Measurements from ENCODE around the gene TSC22D1. TPM values are rescaled to one million over a fixed set of nuclear protein-coding genes. Genes with fewer than 3 reads are reported as not detected.
"Not testable (repeated sequence)": the region's sequence is repeated elsewhere in the genome, so short reads cannot be mapped to it uniquely, and the experiment has no call there.

The TSC22D1 gene
- total and polyA plus RNA-seq, 4 donors, result 247 to 349 (median 291) TPM

DNA sequence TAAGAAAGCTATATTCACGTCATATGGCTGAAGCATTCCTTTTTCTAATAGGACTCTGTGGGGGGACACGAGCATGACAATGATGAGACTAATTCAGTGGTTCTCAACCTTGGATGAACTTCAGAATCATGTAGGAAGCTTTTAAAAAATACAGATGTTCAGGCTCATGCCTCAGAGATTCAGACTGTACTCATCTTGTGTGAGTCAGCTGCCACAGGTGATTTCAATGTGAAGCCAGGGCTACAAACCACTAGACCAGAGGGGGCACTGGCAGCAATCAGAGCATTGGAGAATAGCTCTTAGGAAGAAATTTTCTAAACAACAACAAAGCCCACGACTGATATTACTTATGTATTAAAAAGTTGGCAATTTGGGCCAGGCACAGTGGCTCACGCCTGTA is 110.8 kb downstream of the TSC22D1 start:
- no peak for DNase-seq (ENCODE audit: low read depth in 4 of 6, low spot score in 6 of 6)
- Histone ChIP-seq H3K4me3 (ENCODE audit: low read depth, low read length) (no peak overlapping the region), H3K36me3 (ENCODE audit: control insufficient read depth, insufficient read depth, low read length) (no peaks in the 10 kb centered on the region), H3K4me1 (ENCODE audit: control insufficient read depth, insufficient read depth, low read length) (no peaks in the 10 kb centered on the region), H3K27me3 (ENCODE audit: control insufficient read depth, insufficient read depth, low read length) (no peaks in the 10 kb centered on the region), H3K27ac (ENCODE audit: low read depth, low read length) (no peak overlapping the region), H3K9me3 (ENCODE audit: control insufficient read depth, insufficient read depth, low read length) (no peaks in the 10 kb centered on the region)
- 17% methylated on average over 2 of the region's 4 CpGs for WGBS (ENCODE audit: insufficient coverage)

DNA sequence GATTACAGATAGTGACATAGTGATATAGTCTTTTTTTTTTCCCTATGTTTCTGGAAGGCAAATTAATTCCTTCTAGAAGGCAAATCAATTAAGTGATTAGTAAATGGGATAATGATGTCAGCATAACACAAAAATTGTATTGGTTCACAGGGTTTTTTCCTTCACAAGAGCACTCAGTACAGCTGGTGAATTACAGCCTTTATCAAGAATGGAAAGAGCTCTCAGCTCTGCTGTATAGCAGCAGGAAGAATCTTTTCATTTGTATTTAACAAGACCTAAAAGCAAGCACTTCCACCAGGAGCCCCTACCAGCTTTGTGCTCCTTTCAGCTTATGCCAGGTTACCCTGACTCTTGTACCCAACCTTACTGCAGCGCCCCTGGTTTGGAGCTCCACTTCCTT is 111.7 kb downstream of the TSC22D1 start:
- no peaks in the 10 kb centered on the region for H3K4me1 ChIP-seq (ENCODE audit: control insufficient read depth, insufficient read depth, low read length)
- 100% methylated on average over 1 of the region's 1 CpG for WGBS (ENCODE audit: insufficient coverage)
- H3K4me3 ChIP-seq (ENCODE audit: low read depth, low read length), result no peak overlapping the region
- H3K9me3 ChIP-seq (ENCODE audit: control insufficient read depth, insufficient read depth, low read length), result no peaks in the 10 kb centered on the region
- H3K27ac ChIP-seq (ENCODE audit: low read depth, low read length), result no peak overlapping the region
- H3K27me3 ChIP-seq (ENCODE audit: control insufficient read depth, insufficient read depth, low read length), result no peaks in the 10 kb centered on the region
- DNase-seq (ENCODE audit: low read depth in 4 of 6, low spot score in 6 of 6), result peak in 1 of 6 donors; percentile 15
- peaks cover 4% of the 10 kb centered on the region for H3K36me3 ChIP-seq (ENCODE audit: control insufficient read depth, insufficient read depth, low read length)

DNA sequence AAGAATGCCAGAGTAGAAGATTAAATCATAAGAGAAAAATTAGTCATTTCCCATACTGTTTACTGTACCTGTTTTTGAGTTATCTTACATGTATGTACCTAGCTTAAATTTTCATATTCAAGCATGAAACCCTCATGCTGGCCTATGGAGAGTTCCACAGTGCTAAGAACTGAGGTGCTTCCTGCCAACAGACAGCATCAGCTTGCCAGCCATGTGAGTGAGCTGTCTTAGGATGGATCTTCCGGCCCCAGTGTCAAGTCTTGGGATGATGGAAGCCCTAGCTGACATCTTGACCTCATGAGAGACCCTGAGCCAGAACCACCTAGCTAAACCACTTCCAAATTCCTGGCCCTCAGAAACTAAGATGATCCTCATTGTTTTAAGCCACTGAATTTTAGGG is 112.4 kb downstream of the TSC22D1 start:
- 100% methylated on average over 1 of the region's 1 CpG for WGBS (ENCODE audit: insufficient coverage)
- Histone ChIP-seq H3K27ac (ENCODE audit: low read depth, low read length) (no peak overlapping the region), H3K4me3 (ENCODE audit: low read depth, low read length) (no peak overlapping the region), H3K27me3 (ENCODE audit: control insufficient read depth, insufficient read depth, low read length) (no peaks in the 10 kb centered on the region), H3K36me3 (ENCODE audit: control insufficient read depth, insufficient read depth, low read length) (peaks cover 9% of the 10 kb centered on the region), H3K4me1 (ENCODE audit: control insufficient read depth, insufficient read depth, low read length) (peaks cover 1% of the 10 kb centered on the region), H3K9me3 (ENCODE audit: control insufficient read depth, insufficient read depth, low read length) (no peaks in the 10 kb centered on the region)
- no peak for DNase-seq (ENCODE audit: low read depth in 4 of 6, low spot score in 6 of 6)

DNA sequence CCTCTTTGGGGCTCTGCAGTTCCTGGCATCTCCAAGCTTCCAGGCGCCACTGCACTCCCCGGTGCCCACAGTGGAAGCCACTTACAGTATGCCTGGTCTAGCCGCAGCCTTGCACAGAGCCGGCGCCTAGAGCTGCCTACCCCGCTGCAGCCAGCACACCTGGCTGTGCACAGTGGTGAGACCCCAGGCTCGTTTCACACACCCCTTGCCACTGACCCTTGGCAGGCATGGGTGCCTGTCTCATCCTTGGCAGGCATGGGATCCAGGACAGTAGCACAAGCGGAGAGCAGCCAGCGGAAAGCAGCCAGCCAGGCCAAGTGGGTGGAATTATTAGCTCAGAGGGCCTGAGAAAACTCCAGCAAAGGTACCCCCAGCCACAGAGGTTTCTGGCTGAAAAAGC is 116.5 kb downstream of the TSC22D1 start:
- H3K36me3 ChIP-seq (ENCODE audit: control insufficient read depth, insufficient read depth, low read length), result peaks cover 15% of the 10 kb centered on the region
- no peak overlapping the region for H3K4me3 ChIP-seq (ENCODE audit: low read depth, low read length)
- no peak overlapping the region for H3K27ac ChIP-seq (ENCODE audit: low read depth, low read length)
- no peaks in the 10 kb centered on the region for H3K27me3 ChIP-seq (ENCODE audit: control insufficient read depth, insufficient read depth, low read length)
- peaks cover 8% of the 10 kb centered on the region for H3K4me1 ChIP-seq (ENCODE audit: control insufficient read depth, insufficient read depth, low read length)
- H3K9me3 ChIP-seq (ENCODE audit: control insufficient read depth, insufficient read depth, low read length), result no peaks in the 10 kb centered on the region
- WGBS (ENCODE audit: insufficient coverage), result 94% methylated on average over 9 of the region's 9 CpGs
- DNase-seq (ENCODE audit: low read depth in 4 of 6, low spot score in 6 of 6), result no peak

DNA sequence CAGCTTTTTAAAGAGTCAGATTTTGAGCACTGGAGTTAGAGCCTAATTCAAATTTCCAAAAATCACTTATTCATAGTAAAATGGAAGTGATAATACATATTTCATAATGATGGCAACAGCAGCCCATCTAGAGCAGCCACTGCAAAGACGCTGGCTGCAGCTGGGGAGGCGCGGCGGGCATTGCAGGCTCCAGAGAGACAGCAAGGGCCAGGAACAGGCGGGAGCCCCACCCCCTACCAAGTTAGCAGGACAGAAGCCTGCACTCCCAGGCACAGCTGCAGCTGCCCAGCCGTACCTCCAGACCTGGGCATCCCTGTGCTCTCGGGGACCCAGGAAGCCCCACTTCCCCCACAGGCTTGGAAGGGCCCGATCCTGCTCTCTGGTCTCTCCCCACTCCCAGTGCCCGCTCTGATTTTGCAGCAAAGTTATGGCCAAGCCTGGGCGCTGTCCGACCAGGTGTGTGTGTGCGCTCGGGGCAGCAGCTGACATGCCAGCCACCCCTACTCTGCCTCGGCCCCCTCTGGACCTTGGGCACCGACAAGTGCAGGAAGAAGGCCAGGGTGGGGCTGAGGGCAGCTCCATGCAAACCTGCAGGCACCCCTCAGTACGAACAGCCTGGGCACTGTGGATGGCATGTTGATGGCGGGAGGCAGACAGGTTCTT is 117.7 kb downstream of the TSC22D1 start:
- Histone ChIP-seq H3K9me3 (ENCODE audit: control insufficient read depth, insufficient read depth, low read length) (no peaks in the 10 kb centered on the region), H3K27ac (ENCODE audit: low read depth, low read length) (no peak overlapping the region), H3K27me3 (ENCODE audit: control insufficient read depth, insufficient read depth, low read length) (no peaks in the 10 kb centered on the region), H3K4me3 (ENCODE audit: low read depth, low read length) (no peak overlapping the region), H3K36me3 (ENCODE audit: control insufficient read depth, insufficient read depth, low read length) (peaks cover 15% of the 10 kb centered on the region), H3K4me1 (ENCODE audit: control insufficient read depth, insufficient read depth, low read length) (peaks cover 8% of the 10 kb centered on the region)
- DNase-seq (ENCODE audit: low read depth in 4 of 6, low spot score in 6 of 6), result no peak
- WGBS (ENCODE audit: insufficient coverage), result 97% methylated on average over 13 of the region's 17 CpGs

DNA sequence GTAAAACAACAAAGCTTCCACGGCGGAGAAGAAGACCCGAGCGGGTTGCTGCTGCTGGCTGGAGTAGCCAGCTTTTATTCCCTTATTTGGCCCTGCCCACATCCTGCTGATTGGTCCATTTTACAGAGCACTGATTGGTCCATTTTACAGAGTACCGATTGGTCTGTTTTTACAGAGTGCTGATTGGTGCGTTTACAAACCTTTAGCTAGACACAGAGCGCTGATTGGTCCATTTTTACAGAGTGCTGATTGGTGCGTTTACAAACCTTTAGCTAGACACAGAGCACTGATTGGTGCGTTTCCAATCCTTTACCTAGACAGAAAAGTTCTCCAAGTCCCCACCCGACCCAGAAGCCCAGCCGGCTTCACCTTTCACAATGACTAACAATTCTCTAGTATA is 119.9 kb downstream of the TSC22D1 start:
- not testable (repeated sequence) for H3K4me3 ChIP-seq (ENCODE audit: low read depth, low read length); H3K27me3 ChIP-seq (ENCODE audit: control insufficient read depth, insufficient read depth, low read length); H3K27ac ChIP-seq (ENCODE audit: low read depth, low read length); DNase-seq (ENCODE audit: low read depth in 4 of 6, low spot score in 6 of 6); H3K9me3 ChIP-seq (ENCODE audit: control insufficient read depth, insufficient read depth, low read length)
- 95% methylated on average over 10 of the region's 11 CpGs for WGBS (ENCODE audit: insufficient coverage)
- Histone ChIP-seq H3K4me1 (ENCODE audit: control insufficient read depth, insufficient read depth, low read length) (peaks cover 11% of the 10 kb centered on the region), H3K36me3 (ENCODE audit: control insufficient read depth, insufficient read depth, low read length) (peaks cover 17% of the 10 kb centered on the region)

DNA sequence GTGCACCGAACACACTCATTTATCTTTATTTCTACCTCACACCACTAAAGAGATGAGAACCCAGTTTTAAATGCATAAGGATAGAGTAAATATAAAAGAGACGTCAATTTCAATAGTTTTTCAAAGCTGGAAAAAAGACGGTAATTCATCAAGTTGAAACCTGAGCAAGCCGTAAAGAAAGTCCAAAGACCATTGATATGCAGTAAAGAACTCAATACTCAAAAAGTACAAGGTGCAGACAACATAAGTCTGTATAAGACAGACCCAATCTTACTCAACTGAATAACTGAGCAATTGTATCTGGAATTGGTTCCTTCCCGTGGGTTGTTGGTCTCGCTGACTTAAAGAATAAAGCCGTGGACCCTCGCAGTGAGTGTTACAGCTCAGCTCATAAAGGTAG is 120.4 kb downstream of the TSC22D1 start:
- H3K4me1 ChIP-seq (ENCODE audit: control insufficient read depth, insufficient read depth, low read length), result peaks cover 11% of the 10 kb centered on the region
- no peaks in the 10 kb centered on the region for H3K27me3 ChIP-seq (ENCODE audit: control insufficient read depth, insufficient read depth, low read length)
- H3K36me3 ChIP-seq (ENCODE audit: control insufficient read depth, insufficient read depth, low read length), result peaks cover 17% of the 10 kb centered on the region
- no peak for DNase-seq (ENCODE audit: low read depth in 4 of 6, low spot score in 6 of 6)
- no peaks in the 10 kb centered on the region for H3K9me3 ChIP-seq (ENCODE audit: control insufficient read depth, insufficient read depth, low read length)
- H3K4me3 ChIP-seq (ENCODE audit: low read depth, low read length), result no peak overlapping the region
- H3K27ac ChIP-seq (ENCODE audit: low read depth, low read length), result no peak overlapping the region
- 94% methylated on average over 4 of the region's 8 CpGs for WGBS (ENCODE audit: insufficient coverage)

DNA sequence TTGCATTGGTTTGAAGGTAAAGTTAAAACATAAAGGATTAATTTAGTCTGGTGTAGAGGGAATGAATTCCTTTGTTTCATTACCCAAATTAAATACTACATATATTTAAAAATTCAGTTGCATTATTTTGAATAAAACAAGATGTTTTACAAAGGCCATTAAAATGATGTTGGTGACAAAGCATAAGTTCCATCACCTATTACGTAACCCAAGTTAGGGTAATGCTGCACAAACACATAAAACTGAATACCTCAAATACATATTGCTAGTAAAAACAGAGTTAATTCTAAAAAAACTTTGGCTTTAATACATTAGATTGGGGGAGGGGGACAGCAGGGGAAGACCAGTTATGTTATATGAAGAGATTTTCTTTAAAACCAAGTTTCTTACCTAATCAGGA is 122.2 kb downstream of the TSC22D1 start:
- H3K4me1 ChIP-seq (ENCODE audit: control insufficient read depth, insufficient read depth, low read length), result peaks cover 11% of the 10 kb centered on the region
- H3K4me3 ChIP-seq (ENCODE audit: low read depth, low read length), result no peak overlapping the region
- no CpG with 5 or more reads among the region's 1 CpG for WGBS (ENCODE audit: insufficient coverage)

DNA sequence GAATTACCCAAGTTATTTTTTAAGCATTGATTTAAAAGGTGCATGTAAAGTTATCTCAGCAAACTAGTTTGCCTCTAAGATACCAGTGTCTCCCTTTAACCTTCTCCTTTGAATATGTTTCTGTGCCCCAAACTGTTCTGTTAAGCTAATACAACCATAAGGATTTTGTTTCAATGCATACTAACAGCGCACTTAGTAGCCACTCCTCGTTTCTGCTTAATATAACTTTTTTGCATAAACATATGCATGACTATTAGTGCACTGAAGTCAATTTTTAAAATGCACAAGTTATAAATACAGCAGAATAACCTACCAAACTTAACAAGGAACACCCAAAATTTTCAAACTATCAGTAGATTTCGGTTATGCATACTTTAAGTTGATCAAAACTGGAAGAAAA is 123.1 kb downstream of the TSC22D1 start:
- peaks cover 3% of the 10 kb centered on the region for H3K4me1 ChIP-seq (ENCODE audit: control insufficient read depth, insufficient read depth, low read length)

More for the DNA sequence above, 122.2 kb downstream of the TSC22D1 start:
- Histone ChIP-seq H3K36me3 (ENCODE audit: control insufficient read depth, insufficient read depth, low read length) (peaks cover 10% of the 10 kb centered on the region), H3K27me3 (ENCODE audit: control insufficient read depth, insufficient read depth, low read length) (no peaks in the 10 kb centered on the region), H3K27ac (ENCODE audit: low read depth, low read length) (no peak overlapping the region), H3K9me3 (ENCODE audit: control insufficient read depth, insufficient read depth, low read length) (no peaks in the 10 kb centered on the region)
- DNase-seq (ENCODE audit: low read depth in 4 of 6, low spot score in 6 of 6), result no peak

DNA sequence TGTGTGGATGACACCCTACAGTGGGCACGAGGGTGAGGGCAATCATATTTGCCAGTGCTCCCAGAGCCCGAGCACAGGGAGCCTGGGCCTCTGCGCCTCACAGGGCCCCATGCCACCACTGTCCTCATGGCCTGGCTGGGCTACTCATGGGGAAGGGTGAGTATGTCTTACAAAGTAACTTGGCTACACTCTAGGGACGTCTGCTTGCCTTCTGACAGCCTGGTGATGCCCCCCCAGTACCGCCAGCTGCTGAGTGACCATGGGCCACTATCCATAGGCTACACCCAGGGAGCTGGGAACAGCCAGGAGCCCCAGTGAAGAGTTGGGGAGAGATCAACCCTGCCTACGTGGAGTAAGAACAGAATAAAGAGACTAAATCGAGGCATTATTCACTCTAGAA is 123.7 kb downstream of the TSC22D1 start:
- H3K4me1 ChIP-seq (ENCODE audit: control insufficient read depth, insufficient read depth, low read length), result peaks cover 3% of the 10 kb centered on the region
- 93% methylated on average over 5 of the region's 7 CpGs for WGBS (ENCODE audit: insufficient coverage)
- H3K9me3 ChIP-seq (ENCODE audit: control insufficient read depth, insufficient read depth, low read length), result no peaks in the 10 kb centered on the region
- H3K36me3 ChIP-seq (ENCODE audit: control insufficient read depth, insufficient read depth, low read length), result peaks cover 3% of the 10 kb centered on the region
- H3K27me3 ChIP-seq (ENCODE audit: control insufficient read depth, insufficient read depth, low read length), result no peaks in the 10 kb centered on the region
- DNase-seq (ENCODE audit: low read depth in 4 of 6, low spot score in 6 of 6), result no peak
- H3K27ac ChIP-seq (ENCODE audit: low read depth, low read length), result no peak overlapping the region
- no peak overlapping the region for H3K4me3 ChIP-seq (ENCODE audit: low read depth, low read length)

More for the DNA sequence above, 123.1 kb downstream of the TSC22D1 start:
- Histone ChIP-seq H3K36me3 (ENCODE audit: control insufficient read depth, insufficient read depth, low read length) (peaks cover 3% of the 10 kb centered on the region), H3K4me3 (ENCODE audit: low read depth, low read length) (no peak overlapping the region), H3K27me3 (ENCODE audit: control insufficient read depth, insufficient read depth, low read length) (no peaks in the 10 kb centered on the region), H3K9me3 (ENCODE audit: control insufficient read depth, insufficient read depth, low read length) (no peaks in the 10 kb centered on the region), H3K27ac (ENCODE audit: low read depth, low read length) (no peak overlapping the region)
- no CpG with 5 or more reads among the region's 3 CpGs for WGBS (ENCODE audit: insufficient coverage)
- DNase-seq (ENCODE audit: low read depth in 4 of 6, low spot score in 6 of 6), result no peak

Measured in spinal cord (tissue), 10 donors.